PC-9 (cell line): ENCODE data around the gene TMEM164. TPM values are rescaled to one million over a fixed set of nuclear protein-coding genes. Genes with fewer than 3 reads are reported as not detected.

ENCODE experiments used
- BruUV-seq: library from RNA; stranded (reverse); fragments of 400-500 nt; replicated peaks from 2 replicates; lab custom pipeline; 2021; lab: Mats Ljungman, UMichigan
- CTCF ChIA-PET: fragments of 300-600 bp; sonication (Branson Sonifier 250); formaldehyde crosslinking; loops from one replicate; lab custom pipeline; 2022; ENCODE audit warnings: antibody characterized with exemption; lab: Charles Lee
- POLR2A ChIA-PET: fragments of 300-600 bp; sonication (Branson Sonifier 250); formaldehyde crosslinking; loops from one replicate; lab custom pipeline; 2022; ENCODE audit warnings: antibody characterized with exemption; ENCODE audit not compliant: unreplicated experiment; lab: Charles Lee
- DNase-seq, 2 experiments: peaks; one replicate each; pipeline versions ENCODE4 v3.0.0 to v3.0.0-alpha.2; 2015 to 2022; ENCODE audit warnings: mixed read lengths in 1 of 2
- H2AFZ ChIP-seq: fragments of 200-600 bp; sonication (generic); 2 replicates; pipeline ENCODE4 v1.8.1; 2017; ENCODE audit warnings: antibody characterized with exemption
- H3F3A ChIP-seq: fragments of 200-600 bp; sonication (generic); 2 replicates; pipeline ENCODE4 v1.8.1; 2017; ENCODE audit warnings: antibody characterized with exemption, mild to moderate bottlenecking, low read depth; ENCODE audit not compliant: insufficient read depth
- H3K27ac ChIP-seq: fragments of 200-600 bp; sonication (generic); 2 replicates; pipeline ENCODE4 v1.6.1; 2016; ENCODE audit warnings: mixed run types
- H3K27me3 ChIP-seq: fragments of 200-600 bp; sonication (generic); 2 replicates; pipeline ENCODE4 v1.6.1; 2016; ENCODE audit warnings: low read depth, mixed run types; ENCODE audit not compliant: insufficient read depth
- H3K36me3 ChIP-seq: fragments of 200-600 bp; sonication (generic); 2 replicates; pipeline ENCODE4 v1.6.1; 2016; ENCODE audit warnings: low read depth, mixed run types
- H3K4me1 ChIP-seq: fragments of 200-600 bp; sonication (generic); replicated peaks from 2 replicates; pipeline ENCODE4 v1.6.1; 2016; ENCODE audit warnings: mixed run types; ENCODE audit not compliant: insufficient read depth
- H3K4me2 ChIP-seq: fragments of 200-600 bp; sonication (generic); 2 replicates; pipeline ENCODE4 v1.6.1; 2017; ENCODE audit warnings: mixed run types
- H3K4me3 ChIP-seq: fragments of 200-600 bp; sonication (generic); 2 replicates; pipeline ENCODE4 v1.6.1; 2016; ENCODE audit warnings: mixed run types
- H3K79me2 ChIP-seq: fragments of 200-600 bp; sonication (generic); 2 replicates; pipeline ENCODE4 v1.6.1; 2017; ENCODE audit warnings: low read depth, mixed run types
- H3K9me2 ChIP-seq: fragments of 200-600 bp; sonication (generic); 2 replicates; pipeline ENCODE4 v1.8.1; 2017; ENCODE audit warnings: mild to moderate bottlenecking; ENCODE audit not compliant: insufficient read depth
- H3K9me3 ChIP-seq: fragments of 200-600 bp; sonication (generic); 2 replicates; pipeline ENCODE4 v1.8.1; 2016; ENCODE audit warnings: low read depth; ENCODE audit not compliant: insufficient read depth
- H4K20me1 ChIP-seq: fragments of 200-600 bp; sonication (generic); 2 replicates; pipeline ENCODE4 v1.8.1; 2017; ENCODE audit not compliant: insufficient read depth
- EZH2 ChIP-seq: fragments of 200-600 bp; sonication (generic); IDR thresholded peaks from 2 replicates; pipeline ENCODE4 v1.8.0; 2017; ENCODE audit warnings: antibody characterized with exemption, low read depth
- intact Hi-C: fragments of 100-400 bp; cut with micrococcal nuclease; formaldehyde crosslinking; loops from one replicate; pipeline ENCODE4 v1.10.0; 2022; ENCODE audit not compliant: unreplicated experiment
- total RNA-seq: library from RNA; stranded (reverse); gene quantifications from 2 replicates; pipeline ENCODE4 v1.2.3, GENCODE V29; 2021
- TF ChIP-seq, protein P1 (sequence below): fragments of 200-600 bp; sonication (generic); conservative IDR thresholded peaks from 2 replicates; pipeline ENCODE4 v1.6.1; 2017; ENCODE audit warnings: mixed run types, antibody characterized with exemption, mild to moderate bottlenecking, moderate library complexity

TMEM164 gene
- total RNA-seq, 1 experiment from 2014 or later: 44.5 TPM

DNA sequence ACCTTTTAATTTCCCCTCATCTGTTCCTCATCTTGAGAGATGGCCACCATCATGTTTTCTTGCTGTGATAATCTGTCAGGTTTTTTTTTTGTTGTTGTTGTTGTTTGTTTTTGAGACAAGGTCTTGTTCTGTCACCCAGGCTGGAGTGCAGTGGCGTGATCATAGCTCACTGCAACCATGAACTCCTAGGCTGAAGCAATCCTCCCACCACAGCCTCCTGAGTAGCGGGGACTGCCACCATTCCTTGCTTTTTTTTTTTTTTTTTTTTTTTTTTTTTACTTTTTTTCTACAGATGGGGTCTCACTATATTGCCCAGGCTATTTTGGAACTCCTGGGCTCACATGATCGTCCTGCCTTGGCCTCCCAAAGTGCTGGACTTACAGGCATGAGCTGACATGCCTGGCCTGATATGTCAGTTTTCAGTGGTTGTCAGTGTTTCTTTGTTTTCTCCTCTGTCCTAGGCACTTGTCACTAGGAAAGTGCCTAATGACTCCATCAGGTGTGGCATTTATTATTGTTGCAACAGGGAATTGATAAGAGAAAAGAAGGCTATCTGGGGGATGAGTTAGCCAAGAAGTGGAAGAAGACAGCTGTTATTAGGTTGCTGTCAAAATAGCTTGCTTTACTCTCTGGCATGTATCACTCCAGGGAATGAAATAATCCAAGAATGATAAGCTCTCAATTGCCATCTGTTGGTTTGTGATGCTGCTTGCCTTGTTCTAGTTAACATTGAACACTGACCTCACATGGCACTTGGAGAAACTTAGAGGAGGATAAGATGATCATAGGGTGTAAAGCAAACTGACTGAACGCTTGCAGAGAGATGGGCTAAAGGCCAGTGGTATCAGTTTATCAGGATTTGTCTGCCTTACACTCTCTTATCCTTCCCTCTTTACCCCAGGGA lies 41.7 kb downstream of the TMEM164 start:
- no peaks in the 10 kb centered on the region for H3F3A ChIP-seq
- CTCF ChIA-PET: interaction anchor here (0.7 kb wide), 1 partner anchor 116 kb away, joined by 4 read pairs; no protein-coding TSS in a partner anchor
- DNase-seq: no peak
- POLR2A ChIA-PET: no interaction called here
- H3K36me3 ChIP-seq: no peaks in the 10 kb centered on the region
- H3K4me3 ChIP-seq: no peak overlapping the region
- no peaks in the 10 kb centered on the region for H3K9me3 ChIP-seq
- peaks cover 24% of the 10 kb centered on the region; the same call in 1 of the 2 replicates for H3K79me2 ChIP-seq
- H3K9me2 ChIP-seq: no peaks in the 10 kb centered on the region
- no peak overlapping the region for H3K27ac ChIP-seq
- no peak overlapping the region for H3K4me2 ChIP-seq
- TF ChIP-seq, protein P1, sequence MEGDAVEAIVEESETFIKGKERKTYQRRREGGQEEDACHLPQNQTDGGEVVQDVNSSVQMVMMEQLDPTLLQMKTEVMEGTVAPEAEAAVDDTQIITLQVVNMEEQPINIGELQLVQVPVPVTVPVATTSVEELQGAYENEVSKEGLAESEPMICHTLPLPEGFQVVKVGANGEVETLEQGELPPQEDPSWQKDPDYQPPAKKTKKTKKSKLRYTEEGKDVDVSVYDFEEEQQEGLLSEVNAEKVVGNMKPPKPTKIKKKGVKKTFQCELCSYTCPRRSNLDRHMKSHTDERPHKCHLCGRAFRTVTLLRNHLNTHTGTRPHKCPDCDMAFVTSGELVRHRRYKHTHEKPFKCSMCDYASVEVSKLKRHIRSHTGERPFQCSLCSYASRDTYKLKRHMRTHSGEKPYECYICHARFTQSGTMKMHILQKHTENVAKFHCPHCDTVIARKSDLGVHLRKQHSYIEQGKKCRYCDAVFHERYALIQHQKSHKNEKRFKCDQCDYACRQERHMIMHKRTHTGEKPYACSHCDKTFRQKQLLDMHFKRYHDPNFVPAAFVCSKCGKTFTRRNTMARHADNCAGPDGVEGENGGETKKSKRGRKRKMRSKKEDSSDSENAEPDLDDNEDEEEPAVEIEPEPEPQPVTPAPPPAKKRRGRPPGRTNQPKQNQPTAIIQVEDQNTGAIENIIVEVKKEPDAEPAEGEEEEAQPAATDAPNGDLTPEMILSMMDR: no peak
- TF ChIP-seq EZH2: no peak
- H2AFZ ChIP-seq: no peak overlapping the region
- intact Hi-C loops: no loop called here
- 0 out of 2 replicates have a peak, but pooled peaks cover 7% of the 10 kb centered on the region for H3K4me1 ChIP-seq
- no peaks in the 10 kb centered on the region for H4K20me1 ChIP-seq
- no peaks in the 10 kb centered on the region for H3K27me3 ChIP-seq
- BruUV-seq: no TSS peak

DNA sequence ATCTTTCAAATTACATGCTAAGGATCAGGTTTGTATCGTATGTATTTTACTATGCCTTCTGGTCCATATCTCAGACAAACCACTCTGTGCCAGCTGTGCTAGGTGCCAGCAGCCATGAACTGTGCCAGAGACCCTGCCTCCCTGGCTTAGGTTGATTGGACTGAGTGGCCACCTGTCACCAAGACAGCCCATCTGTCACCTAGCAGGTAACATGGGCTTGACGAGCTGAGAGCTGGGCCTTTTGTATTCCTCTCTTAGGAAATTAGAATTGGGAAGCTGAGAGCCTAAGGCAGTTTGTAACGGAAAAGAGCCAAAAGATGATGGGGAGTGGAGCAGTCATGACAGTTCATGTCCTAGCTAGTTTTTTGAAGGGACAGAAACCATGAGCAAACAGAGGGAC lies 42.5 kb downstream of the TMEM164 start:
- CTCF ChIA-PET: no interaction called here
- 0 out of 2 replicates have a peak, but pooled peaks cover 7% of the 10 kb centered on the region for H3K4me1 ChIP-seq
- POLR2A ChIA-PET: no interaction called here

DNA sequence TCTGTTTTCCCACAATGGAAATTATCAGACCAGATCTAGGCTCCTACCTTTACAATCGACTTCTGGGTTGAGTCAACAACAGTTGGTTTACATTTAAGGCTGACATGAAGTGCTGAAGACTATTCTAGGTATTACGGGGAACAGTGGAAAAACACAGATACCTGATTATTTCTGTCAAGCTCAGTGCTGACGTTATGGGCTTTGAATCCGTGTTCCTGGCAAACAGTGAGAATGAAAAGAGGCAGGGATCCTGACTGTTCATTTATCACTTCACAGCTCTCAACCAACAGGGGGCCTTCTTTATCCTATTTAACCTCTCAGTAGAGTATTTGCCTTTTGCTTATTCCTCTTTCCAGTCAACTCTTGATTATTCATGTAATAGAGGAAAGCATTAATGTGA lies 43.1 kb downstream of the TMEM164 start:
- H3K9me2 ChIP-seq: no peaks in the 10 kb centered on the region
- H3K4me1 ChIP-seq: 0 out of 2 replicates have a peak, but pooled peaks cover 7% of the 10 kb centered on the region
- H3K9me3 ChIP-seq: no peaks in the 10 kb centered on the region
- CTCF ChIA-PET: no interaction called here
- H3F3A ChIP-seq: no peaks in the 10 kb centered on the region
- peaks cover 20% of the 10 kb centered on the region; the same call in 1 of the 2 replicates for H3K79me2 ChIP-seq
- H3K27ac ChIP-seq: no peak overlapping the region
- no peak overlapping the region for H2AFZ ChIP-seq
- H3K36me3 ChIP-seq: no peaks in the 10 kb centered on the region
- H3K4me2 ChIP-seq: no peak overlapping the region
- no peak for DNase-seq
- TF ChIP-seq, protein P1: no peak
- TF ChIP-seq EZH2: no peak
- intact Hi-C loops: no loop called here
- no peaks in the 10 kb centered on the region for H3K27me3 ChIP-seq
- no TSS peak for BruUV-seq
- no peak overlapping the region for H3K4me3 ChIP-seq
- H4K20me1 ChIP-seq: no peaks in the 10 kb centered on the region
- POLR2A ChIA-PET: no interaction called here

More for the DNA sequence above, 42.5 kb downstream of the TMEM164 start:
- H3K36me3 ChIP-seq: no peaks in the 10 kb centered on the region
- peaks cover 24% of the 10 kb centered on the region; the same call in 1 of the 2 replicates for H3K79me2 ChIP-seq
- H3K27me3 ChIP-seq: no peaks in the 10 kb centered on the region
- no peaks in the 10 kb centered on the region for H4K20me1 ChIP-seq
- intact Hi-C loops: no loop called here
- H3K27ac ChIP-seq: no peak overlapping the region
- no peaks in the 10 kb centered on the region for H3F3A ChIP-seq
- BruUV-seq: no TSS peak
- H3K9me3 ChIP-seq: no peaks in the 10 kb centered on the region
- no peak overlapping the region for H2AFZ ChIP-seq
- H3K9me2 ChIP-seq: no peaks in the 10 kb centered on the region
- TF ChIP-seq, protein P1: no peak
- TF ChIP-seq EZH2: no peak
- no peak overlapping the region for H3K4me3 ChIP-seq
- H3K4me2 ChIP-seq: no peak overlapping the region
- DNase-seq: no peak
